GM18861 (cell line): ENCODE data around the gene ABCB8.

ENCODE experiments used
- ATAC-seq: cut with Tn5 transposase; IDR thresholded peaks from one replicate; pipeline ENCODE4 v1.9.1; 2021; ENCODE audit not compliant: unreplicated experiment

The ABCB8 gene

GRCh38 chr7:151070574-151070960 is 42.3 kb downstream of the ABCB8 start:
- ATAC-seq, result no peak

- no peak for ATAC-seq
Observed at GRCh38 chr7:151071032-151071866, 43.0 kb downstream of the ABCB8 start.

GRCh38 chr7:151073990-151074389 is 45.7 kb downstream of the ABCB8 start:
- ATAC-seq, result no peak

- ATAC-seq, result no peak
Observed at GRCh38 chr7:151074817-151075661, 46.8 kb downstream of the ABCB8 start.

GRCh38 chr7:151075662-151075971 is 47.4 kb downstream of the ABCB8 start:
- ATAC-seq, result no peak

- no peak for ATAC-seq
Observed at GRCh38 chr7:151075978-151076426, 47.8 kb downstream of the ABCB8 start.

GRCh38 chr7:151076863-151077704 is 48.8 kb downstream of the ABCB8 start:
- no peak for ATAC-seq

GRCh38 chr7:151077705-151078232 is 49.5 kb downstream of the ABCB8 start:
- ATAC-seq, result no peak

GRCh38 chr7:151078233-151079040 is 50.2 kb downstream of the ABCB8 start:
- ATAC-seq, result no peak

- no peak for ATAC-seq
Observed at GRCh38 chr7:151079199-151079910, 51.1 kb downstream of the ABCB8 start.

- ATAC-seq, result no peak
Observed at GRCh38 chr7:151080067-151080521, 51.8 kb downstream of the ABCB8 start.

- peak; percentile 70 for ATAC-seq
Observed at GRCh38 chr7:151080522-151081169, 52.4 kb downstream of the ABCB8 start, which contains the start of gene FASTK. TSS of gene FASTK (minus strand) at chr7:151080809. CDS start at chr7:151080766, 43 bp downstream.

GRCh38 chr7:151081170-151082101 is 53.2 kb downstream of the ABCB8 start:
- ATAC-seq, result no peak

GRCh38 chr7:151082141-151083070 is 54.2 kb downstream of the ABCB8 start:
- ATAC-seq, result no peak

- peak; percentile 36 for ATAC-seq
Observed at GRCh38 chr7:151083071-151083823, 55.0 kb downstream of the ABCB8 start, which contains the start of gene TMUB1. TSS of gene TMUB1 (minus strand) at chr7:151083493. CDS start at chr7:151082563, 930 bp downstream.

- ATAC-seq, result no peak
Observed at GRCh38 chr7:151083824-151084160, 55.5 kb downstream of the ABCB8 start.
